Epidermal melanocyte (primary cell): ENCODE data around the gene CMTM8.
"Not testable (repeated sequence)": the region's sequence is repeated elsewhere in the genome, so short reads cannot be mapped to it uniquely, and the experiment has no call there.

Source experiments
- DNase-seq: peaks from one replicate; pipeline ENCODE4 v3.0.0; 2011; ENCODE audit warnings: low spot score; ENCODE audit not compliant: insufficient read length

CMTM8 gene

DNA sequence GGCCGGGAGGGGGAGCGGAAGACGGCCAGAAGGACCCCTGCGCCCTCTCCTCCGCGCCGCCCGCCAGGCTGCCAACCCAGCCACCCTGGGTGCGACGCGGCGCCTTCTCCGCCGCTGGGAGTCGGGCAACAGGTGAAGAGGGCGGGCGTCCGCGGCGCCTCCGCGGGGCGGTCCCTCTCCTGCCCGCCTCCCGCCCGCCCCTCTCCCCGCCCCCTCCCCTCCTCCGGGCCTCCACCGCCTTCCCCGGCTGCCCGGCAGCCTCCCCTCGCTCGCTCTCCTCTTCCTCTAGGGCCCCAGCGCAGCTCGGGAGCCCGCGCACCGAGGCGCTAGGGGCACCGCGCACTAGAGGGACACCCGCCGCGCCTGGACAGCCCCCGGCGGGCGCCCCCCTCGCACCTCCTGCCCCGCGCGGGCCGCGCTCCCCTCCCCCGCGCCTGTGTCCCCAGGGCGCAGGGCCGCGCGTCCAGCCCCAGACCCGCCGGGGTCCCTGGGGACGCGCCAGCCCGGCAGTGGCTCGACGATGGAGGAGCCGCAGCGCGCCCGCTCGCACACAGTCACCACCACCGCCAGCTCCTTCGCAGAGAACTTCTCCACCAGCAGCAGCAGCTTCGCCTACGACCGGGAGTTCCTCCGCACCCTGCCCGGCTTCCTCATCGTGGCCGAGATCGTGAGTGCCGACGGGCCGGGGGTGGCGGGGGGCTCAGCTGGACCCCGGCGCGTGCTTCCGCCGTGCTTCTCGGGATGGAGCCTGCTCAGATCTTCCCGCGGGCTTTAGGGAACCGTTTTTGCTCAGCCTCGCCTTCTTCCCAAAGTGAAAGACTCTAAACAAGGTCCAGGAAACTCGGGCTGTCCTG lies at the start of gene CMTM8:
Gene CMTM8, plus strand, starts transcription at position 228 of the 854 bp plus-strand sequence. Its CDS starts 293 bp downstream, at position 521.
- DNase-seq: no peak

GRCh38 chr3:32189693-32190092 lies 48.8 kb upstream of the CMTM8 start:
- no peak for DNase-seq

GRCh38 chr3:32190556-32190955 lies 47.9 kb upstream of the CMTM8 start:
- not testable (repeated sequence) for DNase-seq

- DNase-seq: no peak
Observed at GRCh38 chr3:32193101-32193500, 45.4 kb upstream of the CMTM8 start.

- no peak for DNase-seq
Observed at GRCh38 chr3:32194653-32195052, 43.8 kb upstream of the CMTM8 start.

DNA sequence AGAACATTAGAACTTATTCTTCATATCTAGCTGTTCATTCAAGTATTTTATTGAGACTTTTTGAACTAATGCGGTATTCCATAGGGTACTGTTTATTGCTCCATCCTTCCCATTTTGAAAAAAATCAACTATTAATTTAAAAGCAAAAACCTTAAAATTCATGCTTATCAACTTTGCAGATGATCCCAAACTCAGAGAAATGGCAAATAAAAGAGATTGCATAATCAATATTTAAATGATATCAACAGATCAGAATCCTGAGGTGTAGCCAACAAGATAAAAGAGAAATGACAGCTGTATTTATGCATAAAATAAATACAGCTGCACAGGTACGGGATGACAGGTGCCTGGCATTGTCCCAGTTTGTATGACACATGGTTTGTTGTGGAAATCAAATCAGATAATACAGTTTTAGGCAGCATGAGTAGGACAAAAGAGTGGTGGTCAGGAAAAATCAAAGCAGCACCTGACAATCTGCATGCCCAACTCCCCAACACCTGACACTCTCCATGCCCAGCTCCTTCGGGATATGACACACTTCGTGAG lies 42.4 kb upstream of the CMTM8 start:
- DNase-seq: no peak

- no peak for DNase-seq
Observed at GRCh38 chr3:32197991-32198390, 40.5 kb upstream of the CMTM8 start.

- no peak for DNase-seq
Observed at GRCh38 chr3:32198714-32199113, 39.8 kb upstream of the CMTM8 start.

- DNase-seq: no peak
Observed at GRCh38 chr3:32200490-32200889, 38.0 kb upstream of the CMTM8 start.

DNA sequence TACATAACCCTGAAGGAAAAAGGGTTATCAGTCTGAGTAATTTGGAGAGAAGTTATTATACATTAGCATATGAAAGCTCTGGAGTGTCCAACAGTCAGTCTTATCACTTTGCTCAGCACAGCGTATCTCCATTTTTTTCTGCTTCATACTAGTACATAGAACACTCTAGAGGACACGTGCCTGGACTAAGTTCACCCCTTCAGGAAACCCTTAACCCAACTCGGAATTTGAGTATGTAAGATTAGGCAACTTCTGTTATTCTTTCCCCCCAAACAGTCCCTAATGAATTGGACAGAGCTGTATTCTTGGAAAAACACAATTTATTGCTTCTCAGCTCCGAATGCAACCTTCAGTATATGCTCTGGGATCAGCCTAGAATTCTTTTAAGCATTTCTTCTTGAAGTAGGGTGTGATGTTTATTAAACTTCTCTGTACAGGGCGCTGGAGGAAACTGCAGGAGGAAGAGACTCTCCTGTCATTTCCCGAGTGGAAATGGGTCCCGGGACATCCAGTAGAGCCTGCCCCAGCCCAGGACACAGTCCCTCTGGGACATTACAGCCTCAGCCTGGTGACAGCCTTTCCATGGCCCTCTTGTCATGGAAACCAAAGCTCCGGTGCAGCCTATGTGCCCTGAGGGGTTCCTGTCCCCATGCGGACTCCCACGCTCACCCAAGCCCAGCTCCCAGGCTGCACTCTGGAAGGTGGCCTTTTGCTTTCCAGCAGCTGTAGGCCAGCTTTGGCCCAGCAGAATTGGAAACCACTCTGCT lies 37.3 kb upstream of the CMTM8 start:
- no peak for DNase-seq

GRCh38 chr3:32202496-32202895 lies 36.0 kb upstream of the CMTM8 start:
- no peak for DNase-seq

DNA sequence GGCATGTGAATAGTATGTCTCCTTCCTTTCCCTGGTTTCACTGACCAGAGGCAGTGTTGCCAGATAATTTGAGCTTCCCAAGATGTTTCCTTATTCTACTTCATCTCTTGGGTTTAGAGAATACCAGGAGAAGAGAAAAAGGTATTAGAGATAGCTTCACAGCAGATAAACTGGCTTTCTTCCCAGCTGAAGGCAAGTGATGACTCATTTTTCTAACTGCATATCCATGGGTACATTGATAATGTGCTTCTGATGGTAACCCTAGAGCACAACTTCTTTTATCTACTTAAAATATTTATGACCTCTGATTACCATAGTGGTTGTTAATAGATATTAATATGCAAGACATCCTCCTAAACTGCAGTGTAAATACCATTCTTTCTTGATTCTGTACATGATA lies 34.6 kb upstream of the CMTM8 start:
- no peak for DNase-seq

DNA sequence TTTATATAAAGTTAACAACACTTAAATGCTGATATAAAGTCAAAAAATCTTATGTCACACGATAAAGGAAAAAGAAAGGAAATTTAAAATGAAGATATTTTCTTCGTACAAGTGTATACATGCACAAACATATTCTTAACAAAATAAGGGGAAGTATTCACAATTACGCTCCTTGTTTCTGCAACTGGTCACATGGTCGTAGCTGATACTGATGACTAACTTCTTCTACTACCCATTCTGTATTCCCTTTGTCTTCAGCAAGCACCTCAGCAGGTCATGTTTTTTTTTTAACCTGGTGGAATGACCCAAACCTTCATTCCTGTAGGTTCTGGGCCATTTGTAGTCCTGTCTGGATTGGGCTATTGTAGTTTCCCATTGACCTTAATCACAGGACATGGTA lies 30.0 kb upstream of the CMTM8 start:
- DNase-seq: no peak

DNA sequence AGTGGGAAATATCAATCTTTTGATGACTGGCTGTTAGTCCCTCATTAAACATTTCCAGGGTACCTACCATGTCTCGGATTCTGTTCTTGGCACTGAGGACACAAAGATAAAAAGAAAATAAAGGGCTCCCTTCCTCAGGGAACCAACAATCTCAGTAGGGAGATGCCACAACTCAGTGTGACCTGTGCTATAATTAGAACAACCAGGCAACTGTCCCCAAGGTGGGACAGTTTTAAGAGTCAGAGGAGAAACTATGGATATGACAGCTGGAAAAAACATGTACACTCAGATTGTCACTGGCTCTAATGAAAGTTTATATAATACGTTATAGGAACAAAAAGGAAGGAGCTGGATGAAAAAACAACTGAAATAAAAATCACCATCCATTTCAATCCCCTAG lies 23.3 kb upstream of the CMTM8 start:
- DNase-seq: no peak

- no peak for DNase-seq
Observed at GRCh38 chr3:32216172-32216783, 22.2 kb upstream of the CMTM8 start.

DNA sequence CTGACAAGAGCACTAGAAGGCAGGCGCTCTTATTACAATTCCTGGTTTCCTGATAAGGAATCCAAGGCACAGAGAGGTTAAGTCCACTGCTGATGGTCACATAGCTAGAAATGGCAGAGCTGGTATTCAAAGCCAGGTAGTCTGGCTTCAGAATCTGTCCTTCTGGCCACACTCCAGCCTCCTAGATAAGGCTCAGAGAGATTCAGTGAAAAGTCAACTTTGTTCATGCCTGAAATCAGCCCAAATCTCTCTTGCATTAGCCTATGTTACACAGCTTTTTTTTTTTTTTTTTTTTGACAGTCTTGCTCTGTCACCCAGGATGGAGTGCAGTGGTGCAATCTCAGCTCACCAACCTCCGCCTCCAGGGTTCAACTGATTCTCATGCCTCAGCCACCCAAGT lies 21.1 kb upstream of the CMTM8 start:
- no peak for DNase-seq

GRCh38 chr3:32219537-32219936 lies 18.9 kb upstream of the CMTM8 start:
- DNase-seq: no peak

DNA sequence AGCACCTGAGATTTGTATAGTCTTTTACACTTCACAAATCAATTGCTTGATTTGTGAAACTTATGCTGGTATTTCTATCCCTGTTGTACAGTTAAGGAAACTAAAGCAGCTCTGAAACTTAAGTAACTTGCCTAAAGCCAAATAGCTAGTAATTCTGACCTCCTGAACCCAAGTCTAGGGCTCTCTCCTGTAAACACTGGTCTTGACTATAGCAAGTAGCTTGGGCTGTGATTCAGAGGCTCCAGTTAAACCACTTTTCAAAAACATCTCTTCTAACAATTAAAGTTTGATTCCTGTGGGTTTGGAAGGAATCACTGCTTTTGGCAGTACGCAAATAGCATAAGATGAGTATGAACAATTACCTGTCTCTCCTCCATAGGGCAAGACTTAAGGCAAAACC lies 18.5 kb upstream of the CMTM8 start:
- DNase-seq: no peak

GRCh38 chr3:32222950-32223349 lies 15.5 kb upstream of the CMTM8 start:
- no peak for DNase-seq

- DNase-seq: no peak
Observed at GRCh38 chr3:32224016-32224516, 14.4 kb upstream of the CMTM8 start.

DNA sequence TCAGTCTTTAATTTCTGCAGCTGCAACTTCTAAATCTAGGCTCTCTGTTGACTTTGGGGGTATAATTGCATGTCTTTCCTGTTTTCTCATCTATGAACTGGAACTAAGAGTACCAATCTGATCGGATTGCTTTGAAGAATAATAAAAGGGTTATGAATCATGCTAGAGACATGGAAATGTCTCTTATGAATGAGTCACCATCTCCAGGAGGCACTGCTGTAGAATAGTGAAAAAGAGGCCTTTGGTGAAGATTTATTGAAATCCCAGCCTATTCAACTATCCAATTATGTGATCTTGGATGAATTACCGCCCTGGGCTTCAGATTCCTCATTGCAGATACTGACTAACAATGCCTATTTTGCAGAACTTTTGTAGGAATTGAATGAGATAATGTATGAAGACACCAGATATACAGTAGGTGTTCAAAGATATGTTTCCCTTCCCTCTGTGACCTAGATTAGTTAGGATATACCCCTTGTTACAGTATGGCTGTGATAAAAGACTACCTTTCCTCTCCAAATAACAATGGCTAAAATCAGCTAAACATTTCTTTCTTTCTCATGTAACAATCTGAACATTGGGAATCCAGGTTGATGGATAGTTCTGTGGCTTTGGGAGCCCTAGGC lies 11.5 kb upstream of the CMTM8 start:
- DNase-seq: no peak
